GM12872 (cell line): ENCODE data around the gene IZUMO4.
A peak's percentile ranks its signal among the peaks of the same experiment; 100 is the strongest.

Experiments used
- CTCF ChIP-seq: IDR thresholded peaks from 3 replicates; pipeline ENCODE4 v1.5.1; 2011; ENCODE audit warnings: low read depth, mild to moderate bottlenecking, low read length, moderate library complexity; ENCODE audit not compliant: insufficient read depth

IZUMO4 gene

GRCh38 chr19:2122982-2123381, 26.3 kb downstream of the IZUMO4 start:
- TF ChIP-seq CTCF, result 0 out of 3 replicates have a peak, but pooled peaks have one; percentile 1

GRCh38 chr19:2123682-2124387, 27.1 kb downstream of the IZUMO4 start:
- no peak for TF ChIP-seq CTCF

GRCh38 chr19:2126879-2127518, 30.3 kb downstream of the IZUMO4 start:
- no peak for TF ChIP-seq CTCF

GRCh38 chr19:2127758-2128157, 31.0 kb downstream of the IZUMO4 start:
- no peak for TF ChIP-seq CTCF

GRCh38 chr19:2129022-2129421, 32.3 kb downstream of the IZUMO4 start:
- TF ChIP-seq CTCF, result no peak

GRCh38 chr19:2129486-2129885, 32.8 kb downstream of the IZUMO4 start:
- no peak for TF ChIP-seq CTCF

- TF ChIP-seq CTCF, result no peak
Observed at GRCh38 chr19:2129892-2130770, 33.4 kb downstream of the IZUMO4 start.
